Activated T-cell treated with anti-CD3 and anti-CD28 coated beads for 24 hours (primary cell): Measurements from ENCODE around the gene SMPD4.
"Not testable (repeated sequence)": the region's sequence is repeated elsewhere in the genome, so short reads cannot be mapped to it uniquely, and the experiment has no call there.

Source experiments
- DNase-seq: peaks from one replicate; pipeline ENCODE4 v3.0.0-alpha.2; 2020; ENCODE audit warnings: low read depth

The SMPD4 gene

DNA sequence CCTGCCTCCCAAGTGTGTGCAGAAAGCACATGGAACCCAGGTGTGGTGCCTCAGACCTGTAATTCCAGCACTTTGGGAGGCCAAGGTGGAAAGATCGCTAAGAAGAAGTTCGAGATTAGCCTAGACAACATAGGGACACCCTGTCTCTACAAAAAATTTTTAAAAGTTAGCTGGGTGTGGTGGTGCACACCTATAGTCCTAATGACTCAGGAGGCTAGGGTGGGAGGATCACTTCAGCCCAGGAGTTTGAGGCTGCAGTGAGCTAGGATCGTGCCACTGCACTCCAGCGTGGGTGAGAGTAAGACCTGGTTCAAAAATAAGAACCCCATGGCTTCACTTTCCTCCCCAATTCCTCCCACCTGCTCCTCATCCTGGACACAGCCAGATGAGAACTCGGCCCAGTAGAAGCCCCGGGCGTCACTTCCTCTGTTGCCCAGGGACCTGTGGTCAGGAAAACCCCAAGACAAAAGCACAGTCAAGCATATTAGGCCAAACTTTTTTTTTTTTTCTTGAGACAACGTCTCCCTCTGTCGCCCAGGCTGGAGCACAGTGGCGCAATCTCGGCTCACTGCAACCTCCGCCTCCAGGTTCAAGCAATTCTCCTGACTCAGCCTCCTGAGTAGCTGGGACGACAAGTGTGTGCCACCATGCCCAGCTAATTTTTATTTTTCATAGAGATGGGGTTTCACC lies 23.4 kb downstream of the SMPD4 start:
- DNase-seq, result not testable (repeated sequence)

DNA sequence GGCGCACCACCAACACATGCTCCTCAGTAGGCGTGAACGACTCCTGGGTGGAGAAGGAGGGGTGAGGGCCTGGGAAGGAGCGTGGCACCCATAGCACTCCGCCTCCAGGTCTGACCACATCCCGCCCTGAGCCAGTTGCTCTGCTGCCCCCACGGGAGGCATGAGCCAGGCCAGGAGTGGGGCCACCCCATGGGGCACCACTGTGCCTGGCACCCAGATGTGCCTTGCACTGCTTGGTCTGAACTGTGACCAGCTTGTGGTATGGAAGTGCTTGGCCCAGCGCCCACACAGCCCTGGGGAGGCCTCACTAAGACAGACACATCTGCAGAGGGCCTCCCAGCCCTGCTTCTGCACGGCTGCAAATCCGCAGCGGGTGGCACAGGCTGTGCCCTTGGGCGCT lies 24.0 kb downstream of the SMPD4 start:
- not testable (repeated sequence) for DNase-seq

DNA sequence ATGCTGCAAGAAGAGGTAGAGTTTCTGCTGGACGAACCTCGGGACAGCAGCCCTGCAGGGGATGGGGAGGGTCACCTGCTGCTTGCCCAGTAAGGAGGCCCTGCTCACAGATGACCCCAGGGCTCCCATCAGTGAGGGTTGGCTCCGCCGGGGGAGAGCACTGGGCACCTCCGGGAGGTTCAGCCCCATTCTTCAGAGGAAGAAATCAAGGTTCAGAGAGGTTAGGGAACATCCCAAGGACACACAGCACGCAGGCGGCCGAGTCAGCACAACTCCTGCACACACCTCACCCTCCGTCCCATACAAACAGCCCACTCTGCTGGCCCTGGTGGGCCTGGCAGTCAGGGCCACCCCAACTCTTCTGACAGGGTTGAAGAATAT lies 24.8 kb downstream of the SMPD4 start:
- DNase-seq, result no peak

DNA sequence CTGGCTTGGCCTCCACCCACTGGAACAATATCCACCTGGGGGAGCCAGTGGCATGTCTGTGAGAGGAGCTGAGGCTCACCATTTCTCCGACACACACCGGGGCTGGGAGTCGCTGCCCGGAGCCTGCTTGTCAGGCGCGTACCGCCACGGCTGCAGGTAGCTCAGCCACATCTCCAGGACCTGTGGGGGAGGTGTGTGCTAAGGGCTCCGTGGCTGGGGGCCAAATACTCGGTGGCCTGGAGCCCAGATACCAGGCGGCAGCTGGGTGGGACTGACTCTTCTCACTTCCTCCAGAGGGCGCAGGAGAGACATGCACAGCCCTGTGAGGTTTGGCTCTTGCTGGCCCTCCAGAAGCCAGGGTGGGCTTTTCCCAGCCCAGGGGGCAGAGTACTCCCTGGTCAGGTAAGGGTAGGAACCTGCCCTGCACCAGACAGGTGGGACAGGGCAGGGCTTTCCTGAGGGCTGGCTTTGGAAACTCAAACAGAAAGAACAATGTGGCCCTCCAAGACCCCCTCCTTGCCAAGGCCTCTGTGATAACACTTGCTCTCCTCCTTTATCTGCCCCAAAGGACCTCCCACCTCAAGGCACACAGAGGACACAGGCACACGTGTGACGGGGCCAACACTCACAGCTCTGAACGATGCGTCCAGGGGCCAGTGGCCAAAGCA lies 25.3 kb downstream of the SMPD4 start:
- not testable (repeated sequence) for DNase-seq

DNA sequence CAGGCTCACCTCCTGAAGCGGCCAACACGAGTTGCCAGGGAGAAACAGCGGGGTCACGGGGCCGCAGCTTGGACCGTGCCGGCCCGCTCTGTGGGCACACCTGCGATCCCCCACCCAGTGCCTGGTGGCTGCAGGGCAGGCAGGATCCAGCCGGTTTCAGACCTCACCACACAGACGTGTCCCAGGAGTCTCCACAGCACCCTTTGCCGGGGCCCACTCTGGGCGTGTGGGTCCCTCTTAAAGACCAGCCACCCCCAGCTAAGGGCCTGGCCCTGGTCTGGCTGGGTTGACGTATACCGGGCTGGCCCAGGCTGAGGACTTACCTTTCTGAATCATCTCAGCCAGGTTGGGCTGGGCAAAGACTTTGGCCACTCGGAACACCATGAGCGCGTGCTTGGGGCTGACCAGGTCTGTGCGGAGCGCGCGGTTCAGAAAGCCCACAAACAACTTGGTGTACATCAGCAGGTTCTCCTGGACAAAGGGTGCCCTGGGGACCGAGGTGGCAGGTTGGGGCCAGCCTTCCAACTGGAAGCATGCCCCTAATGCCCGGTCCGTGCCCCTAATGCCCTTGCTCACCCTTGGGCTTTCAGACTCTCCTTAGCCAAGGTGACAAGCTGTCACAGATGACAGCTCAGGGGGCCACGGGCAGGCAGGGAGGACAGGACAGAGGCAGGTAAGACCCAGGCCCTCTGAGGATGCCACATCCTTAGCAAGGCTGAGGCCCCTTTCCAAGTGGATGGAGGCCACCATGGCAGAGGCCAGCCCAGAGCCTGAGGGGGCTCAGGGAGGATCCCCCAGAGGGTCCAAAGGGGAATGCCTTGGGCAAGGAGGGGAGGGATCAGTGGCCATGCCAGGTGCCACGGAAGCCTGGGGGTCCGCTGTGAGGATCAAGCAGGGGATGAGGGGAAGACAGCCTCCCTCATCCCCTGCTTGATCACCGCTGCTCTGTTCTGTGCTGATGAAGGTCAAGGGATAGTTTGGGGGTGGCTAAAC lies 26.3 kb downstream of the SMPD4 start:
- no peak for DNase-seq

DNA sequence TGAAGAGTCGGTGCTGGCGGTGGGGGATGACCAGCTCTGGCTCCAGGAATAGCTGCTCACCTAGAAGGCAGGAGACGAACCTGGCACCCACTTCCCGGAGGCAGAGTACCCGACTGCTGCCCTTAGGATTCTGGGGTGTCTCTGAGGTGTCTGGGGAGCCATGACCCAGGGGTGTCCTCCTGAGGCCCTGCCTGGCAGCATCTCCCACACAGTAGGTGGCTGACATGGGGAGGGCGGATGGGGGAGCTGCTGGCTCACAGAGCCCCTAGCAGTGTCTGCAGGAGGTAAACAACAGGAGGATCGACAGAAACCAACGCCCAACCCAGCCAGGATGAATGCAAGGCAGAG lies 27.0 kb downstream of the SMPD4 start:
- DNase-seq, result not testable (repeated sequence)

DNA sequence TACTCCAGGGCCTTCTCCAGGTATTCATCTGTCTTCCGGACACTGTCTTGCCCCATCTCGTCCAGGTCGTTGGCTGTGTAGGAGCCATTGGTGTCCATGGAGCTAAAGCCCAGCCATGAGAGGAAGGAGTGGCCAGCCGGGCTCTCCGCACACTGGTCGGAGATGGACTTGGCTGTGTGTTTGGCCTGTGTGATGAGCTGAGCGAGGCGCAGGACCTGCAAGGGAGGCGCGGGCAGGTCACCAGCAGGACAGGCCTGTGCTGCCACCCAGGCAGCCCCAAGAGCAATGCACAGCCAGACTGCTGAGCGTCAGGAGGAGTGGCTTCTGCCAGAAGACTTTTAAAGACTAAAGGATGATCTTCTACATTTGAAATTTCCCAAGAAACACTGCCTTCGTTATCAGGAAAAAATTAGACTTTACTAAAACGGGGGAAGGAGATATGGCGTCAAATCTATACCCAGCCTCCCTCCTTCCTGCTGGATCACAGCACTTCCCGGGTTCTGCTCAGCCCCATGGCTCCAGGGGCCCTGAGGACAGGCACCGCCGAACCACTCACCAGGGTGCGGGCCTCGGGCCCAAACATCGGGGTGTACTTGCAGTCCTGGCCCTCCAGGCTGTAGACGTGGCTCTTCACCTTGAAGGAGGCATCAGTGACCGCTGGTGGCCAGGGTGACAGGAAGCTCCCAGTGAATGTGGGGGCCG lies 27.5 kb downstream of the SMPD4 start:
- DNase-seq, result not testable (repeated sequence)

DNA sequence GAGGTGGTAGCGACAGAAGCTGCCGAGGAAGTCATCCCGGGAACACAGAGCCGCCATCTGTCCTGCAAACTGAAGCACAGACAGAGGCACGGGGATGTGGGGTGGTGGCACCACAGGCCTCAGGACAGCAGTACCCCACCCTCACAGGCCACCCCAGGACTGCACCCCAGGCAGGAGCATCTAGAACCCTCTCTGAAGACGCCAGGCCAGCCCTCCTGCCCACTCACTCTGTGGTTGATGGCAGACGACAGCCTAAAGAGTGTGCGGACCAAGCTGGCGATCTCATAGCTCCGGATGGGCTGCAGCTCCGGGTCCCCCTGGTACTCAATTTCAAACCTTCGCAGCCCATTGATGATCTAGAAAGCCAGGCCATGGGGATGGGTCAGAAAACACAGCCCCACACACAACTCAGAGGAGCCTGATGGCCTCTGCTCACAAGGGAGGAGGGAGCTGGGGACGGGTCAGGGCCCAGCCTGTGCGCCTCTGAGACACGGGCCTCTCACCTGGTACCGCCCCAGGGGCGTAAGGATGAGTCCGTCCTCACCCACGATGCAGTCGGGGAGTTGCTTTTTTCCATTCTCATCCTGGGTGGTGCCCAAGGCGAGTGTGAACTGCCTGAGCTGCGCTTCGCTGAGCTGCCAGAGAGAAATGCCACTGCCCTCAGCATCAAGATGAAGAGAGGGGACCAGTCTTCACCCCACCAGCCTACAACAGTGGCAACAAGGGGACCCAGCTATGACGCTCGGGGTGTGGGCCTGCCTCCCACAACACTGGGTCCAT lies 28.4 kb downstream of the SMPD4 start:
- DNase-seq, result no peak

DNA sequence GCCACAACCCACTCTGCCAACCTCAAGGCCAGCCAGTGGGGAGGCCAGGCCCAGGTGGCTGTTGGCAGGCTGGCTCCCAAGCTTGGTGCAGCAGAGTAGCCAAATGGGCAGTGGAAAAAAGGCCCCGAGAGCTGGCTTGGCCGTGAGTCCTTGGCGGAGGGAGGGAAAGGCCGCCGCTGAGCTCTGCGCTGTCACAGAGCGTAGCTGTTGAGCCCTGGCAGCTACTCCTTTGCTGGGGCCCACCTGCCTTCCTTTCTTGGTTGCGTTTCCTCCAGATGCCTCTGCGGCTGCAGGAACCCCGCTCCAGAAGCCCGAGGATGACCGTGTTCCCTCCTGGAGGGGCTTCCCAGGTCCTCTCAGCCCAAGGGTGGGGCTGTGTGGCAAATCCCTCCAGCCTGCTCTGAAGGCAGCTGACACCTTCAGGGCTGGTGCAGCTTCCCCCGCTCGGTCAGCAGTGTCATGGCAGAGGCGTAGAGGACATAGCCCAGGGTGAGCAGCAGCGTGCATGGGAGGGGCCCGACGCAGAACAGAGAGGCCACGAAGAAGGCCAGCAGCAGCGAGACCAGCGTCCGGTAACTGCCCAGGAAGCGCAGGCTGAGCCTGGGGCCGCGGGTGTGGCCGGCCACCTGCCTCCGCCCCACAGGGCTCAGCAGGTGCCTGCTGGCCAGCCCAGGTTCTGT lies 29.1 kb downstream of the SMPD4 start:
- DNase-seq, result not testable (repeated sequence)

DNA sequence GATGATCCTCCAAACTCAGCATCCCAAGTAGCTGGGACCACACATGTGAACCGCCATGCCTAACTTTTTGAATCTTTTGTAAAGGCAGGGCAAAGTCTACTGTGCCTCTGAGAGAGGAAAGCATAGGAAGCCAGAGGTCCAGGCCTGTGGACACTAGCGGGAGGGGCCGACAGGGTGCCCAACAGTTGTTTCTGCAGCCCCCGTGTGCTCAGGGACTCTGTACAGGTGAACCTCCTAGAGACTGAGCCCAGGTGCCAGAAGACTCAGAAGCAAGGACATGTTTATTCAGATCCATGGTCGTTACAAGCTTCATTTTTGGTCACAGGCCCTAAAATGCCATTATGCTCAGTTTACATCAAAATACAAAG lies 30.3 kb downstream of the SMPD4 start:
- DNase-seq, result not testable (repeated sequence)

DNA sequence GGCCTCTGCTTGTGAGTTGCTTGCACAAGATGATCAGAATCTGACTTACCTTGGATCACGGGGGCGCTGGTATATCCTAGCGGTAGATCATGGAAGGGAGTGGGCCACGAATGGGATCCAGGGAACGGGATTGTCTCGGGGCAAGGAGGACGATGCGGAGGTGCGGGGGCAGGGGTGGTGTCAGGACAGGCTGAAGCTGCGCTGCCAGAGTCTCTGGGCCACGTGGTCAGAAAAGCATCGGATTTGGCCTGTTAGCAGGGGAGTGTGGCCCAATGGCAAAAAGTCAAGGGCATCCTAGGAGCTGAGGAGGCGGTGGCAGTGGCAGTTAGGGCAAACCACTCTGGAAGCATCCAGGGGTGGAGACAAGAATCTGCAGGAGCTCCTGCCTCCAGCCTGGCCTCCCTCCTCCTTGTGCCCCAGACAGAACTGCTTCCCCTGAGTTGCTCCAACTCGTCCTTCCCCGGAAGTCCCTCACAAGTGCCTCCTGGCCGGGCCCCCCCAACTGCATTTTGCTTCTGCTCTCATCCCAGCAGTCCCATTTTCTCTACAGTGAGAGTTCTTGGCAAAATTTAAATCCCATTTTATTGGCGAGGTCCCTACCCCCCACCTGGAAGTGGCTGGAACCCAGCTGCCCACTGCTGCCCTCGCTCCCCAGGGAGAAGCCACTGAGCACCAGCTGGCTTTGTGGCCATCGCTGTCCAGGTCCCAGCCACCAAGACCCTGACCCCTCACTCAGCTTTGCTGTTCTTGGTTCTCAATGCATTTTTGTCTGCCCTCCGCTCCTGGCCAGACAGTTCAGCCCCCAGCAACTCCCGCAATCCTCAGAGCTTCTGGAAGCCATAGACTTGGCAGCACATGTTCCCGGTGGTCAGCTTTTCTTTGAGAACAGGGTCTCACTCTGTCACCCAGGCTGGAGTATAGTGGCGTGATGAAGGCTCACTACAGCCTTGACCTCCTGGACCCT lies 30.9 kb downstream of the SMPD4 start:
- no peak for DNase-seq

DNA sequence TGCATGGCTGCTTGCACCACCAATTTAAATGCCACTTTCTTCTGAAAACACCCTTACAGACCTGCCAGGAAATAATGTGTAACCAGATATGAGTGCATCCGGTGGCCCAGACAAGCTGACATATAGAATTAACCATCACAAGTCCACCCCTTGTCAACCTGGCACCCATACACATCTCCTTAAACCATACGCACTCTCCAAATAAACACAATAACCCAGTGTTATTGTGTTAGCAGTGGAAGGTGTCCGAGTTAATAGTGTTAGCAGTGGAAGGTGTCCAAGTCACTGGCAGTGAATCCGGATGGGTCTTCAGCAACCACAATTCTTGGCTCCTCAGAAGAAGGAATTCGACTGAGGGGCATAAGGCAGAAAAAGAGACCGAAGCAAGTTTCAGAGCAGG lies 32.9 kb downstream of the SMPD4 start:
- not testable (repeated sequence) for DNase-seq

DNA sequence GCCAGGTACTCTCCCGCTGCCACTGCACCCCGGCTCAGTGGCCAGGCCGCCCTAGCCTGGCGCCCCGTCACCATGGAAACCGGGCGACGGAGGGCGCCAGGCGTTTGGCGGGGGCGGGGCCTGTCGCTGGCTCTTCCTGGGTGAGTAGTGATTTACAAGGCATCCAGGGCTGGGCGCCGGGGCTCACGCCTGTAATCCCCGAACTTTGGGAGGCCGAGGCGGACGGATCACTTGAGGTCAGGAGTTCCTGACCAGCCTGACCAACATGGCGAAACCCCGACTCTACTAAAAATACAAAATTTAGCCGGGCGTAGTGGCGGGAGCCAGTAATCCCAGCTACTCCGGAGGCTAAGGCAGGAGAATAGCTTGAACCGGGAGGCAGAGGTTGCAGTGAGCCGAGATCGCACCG lies 36.4 kb downstream of the SMPD4 start, which contains the start of gene CCDC74B:
Gene CCDC74B, minus strand, starts transcription at position 107 of the 409 bp plus-strand sequence. CDS start 116 bp downstream, outside the sequence.
- DNase-seq, result peak; percentile 34

DNA sequence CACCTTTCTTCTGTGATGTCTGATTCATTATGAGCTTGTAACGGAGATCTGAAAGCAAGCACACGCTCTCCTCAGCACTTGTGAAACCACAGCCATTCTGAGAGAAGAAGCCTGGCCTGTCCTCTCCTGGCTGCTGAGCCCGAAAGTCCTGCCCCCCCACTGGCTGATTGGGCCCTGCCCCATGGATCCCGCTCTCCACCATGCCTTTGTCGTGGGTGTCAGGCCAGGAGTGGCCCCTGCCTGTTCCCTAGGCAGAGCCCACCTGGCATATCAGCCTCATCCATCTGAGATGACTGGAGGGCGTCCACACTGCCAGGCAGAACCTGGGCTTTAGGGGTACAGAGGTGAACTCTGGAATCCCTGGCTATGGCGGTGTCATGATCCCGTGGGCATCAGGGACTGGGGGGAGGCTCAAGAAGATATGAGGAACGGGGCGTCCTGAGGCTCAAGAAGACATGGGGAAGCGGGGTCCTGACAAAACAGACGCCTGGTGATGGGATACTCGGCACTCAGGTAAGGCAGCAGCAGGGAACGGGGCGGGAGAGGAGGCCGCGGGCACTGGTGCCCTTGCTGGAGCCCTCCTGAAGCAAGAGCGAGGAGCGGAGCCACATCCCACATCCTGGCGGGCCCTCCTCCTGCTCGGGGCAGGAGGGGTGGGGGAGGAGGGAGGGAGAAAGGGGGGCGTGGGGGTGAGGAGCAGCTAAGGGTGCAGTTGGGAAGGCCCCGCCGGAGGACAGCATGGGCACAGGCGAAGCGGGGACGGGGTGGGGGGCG lies 37.9 kb downstream of the SMPD4 start:
- not testable (repeated sequence) for DNase-seq

DNA sequence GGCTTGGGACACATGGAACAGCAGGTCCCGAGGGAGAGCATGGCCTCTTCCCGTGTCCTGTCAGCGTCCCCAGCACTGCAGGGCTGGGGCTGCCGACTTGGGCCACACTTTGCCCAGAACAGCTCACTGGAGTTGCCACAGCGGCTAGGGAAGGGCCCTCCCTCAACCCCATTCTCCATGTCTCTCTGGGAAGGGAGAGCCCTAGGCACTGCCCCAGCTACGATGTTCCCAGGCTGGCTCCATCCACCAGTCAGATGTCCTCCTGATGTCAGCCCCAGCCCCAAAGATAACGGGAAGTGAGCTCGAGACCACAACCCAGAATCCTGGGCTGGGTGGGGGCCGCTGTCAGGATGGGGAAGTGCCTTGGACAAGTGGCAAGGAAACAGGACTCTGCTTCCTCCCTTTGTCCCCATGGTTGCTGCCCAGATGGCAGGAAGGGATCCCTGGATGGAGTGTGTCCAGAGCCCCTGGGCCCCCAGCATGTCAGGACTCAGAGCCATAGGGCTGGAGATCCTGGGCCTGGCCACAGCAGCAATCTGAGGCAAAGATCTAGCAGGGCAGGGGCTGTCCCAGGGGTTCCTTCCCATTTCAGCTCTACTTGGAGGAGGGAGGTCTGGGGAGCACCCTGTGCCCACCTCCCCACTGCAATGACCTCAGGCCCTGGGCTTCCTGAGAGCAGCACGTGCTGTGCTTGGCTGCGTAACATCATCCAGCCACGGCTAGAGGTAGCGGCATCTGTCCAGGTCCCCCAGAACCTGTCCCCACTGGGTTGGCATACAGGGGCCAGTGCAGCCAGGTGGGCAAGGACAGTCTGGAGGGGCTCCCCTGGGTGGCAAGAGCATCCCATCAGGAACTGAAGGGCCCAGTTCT lies 38.8 kb downstream of the SMPD4 start:
- not testable (repeated sequence) for DNase-seq

DNA sequence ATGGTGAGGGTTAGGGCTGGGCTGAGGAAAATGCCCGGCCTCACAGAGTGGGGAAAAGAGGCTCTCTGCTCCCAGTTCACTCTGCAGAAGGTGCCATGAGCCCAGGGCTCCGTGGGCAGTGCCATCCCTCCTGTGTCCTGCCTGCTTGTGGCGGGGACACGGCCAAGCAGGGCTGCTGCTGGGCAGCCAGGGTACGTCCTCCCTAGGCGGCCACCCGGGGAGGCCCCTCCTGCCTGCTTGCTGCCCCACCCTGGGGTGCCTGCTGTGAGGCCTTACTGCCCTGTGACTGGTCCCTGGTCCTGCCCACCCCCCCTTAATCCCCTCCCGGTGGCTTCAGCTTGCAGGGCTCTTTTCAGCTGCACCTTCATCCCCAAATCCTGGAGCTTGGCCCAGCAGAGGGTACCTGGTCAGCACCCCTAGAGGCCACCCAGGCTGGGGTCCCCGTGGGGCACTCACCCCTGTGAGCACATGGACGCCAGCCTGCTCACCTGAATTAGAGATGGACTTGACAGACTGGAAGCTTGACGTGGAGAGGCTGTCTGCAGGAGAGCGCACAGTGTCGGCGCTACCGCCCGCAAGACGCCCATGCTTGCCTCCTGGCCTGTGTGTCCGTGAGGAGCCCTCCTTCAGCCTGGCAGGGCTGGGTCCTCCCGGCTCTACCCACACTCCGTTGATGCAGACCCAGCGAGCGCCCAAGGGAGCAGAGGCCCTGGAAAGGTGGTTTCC lies 39.6 kb downstream of the SMPD4 start:
- DNase-seq, result not testable (repeated sequence)

DNA sequence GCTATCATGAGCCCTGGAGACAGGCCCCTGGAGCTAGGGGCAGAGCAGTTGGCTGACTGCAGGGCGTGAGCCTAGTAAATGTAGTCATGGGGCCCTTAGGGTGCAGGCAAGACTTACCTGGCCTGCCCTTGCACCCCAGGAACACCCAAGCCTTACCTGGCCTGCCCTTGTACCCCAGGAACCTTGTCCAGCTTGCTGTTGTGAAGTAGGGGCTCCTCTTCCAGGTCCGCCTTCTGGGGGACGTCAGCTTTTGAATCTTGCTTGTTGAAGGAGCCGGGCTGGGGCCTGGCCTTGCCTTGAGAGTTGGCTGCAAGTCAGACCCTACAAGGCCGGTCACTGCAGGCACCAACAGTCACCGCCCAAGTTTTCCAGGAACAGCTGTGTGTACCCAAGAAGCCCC lies 40.4 kb downstream of the SMPD4 start:
- not testable (repeated sequence) for DNase-seq
